ENCODE data around the gene COL4A1.

The COL4A1 gene

DNA sequence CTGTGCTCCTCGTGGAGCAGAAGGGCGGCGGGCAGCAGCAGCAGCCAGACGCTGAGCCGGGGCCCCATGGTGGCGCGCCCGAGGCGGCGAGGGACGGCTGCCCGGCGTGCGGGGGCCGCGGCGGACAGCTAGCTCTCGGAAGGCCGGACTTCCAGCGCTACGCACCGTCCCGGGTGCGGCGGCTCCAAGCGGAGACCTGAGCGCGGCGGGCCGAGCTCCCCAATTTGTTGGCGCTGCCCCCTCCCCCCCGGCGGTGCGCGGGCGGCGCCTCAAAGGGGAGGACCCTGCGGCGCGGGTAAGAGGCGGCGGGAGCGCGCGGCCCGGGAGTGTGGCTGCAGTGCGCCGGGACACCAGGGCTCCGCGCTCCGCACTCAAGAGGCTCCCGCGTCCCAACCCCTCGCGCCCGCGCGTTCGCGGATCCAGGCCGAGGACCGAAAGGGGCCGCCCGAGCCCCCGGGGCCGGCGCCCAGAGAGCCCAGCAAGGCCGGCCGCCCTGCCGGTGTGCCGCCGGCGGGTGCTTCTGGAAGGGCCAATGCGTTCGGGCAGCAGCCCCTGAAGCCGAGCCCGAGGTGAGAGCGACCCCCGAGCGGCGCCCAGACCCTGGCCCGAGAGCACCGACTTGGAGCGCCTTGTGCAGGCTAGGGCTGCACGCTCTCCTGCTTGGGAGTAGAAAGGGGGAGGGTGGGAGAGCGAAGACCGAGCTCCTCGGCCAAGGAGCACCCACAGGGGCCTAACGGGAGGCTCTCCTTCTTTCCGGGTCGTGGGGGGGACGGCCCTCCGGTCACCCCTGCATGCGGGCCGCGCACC lies at the start of gene COL4A1, which contains the start of gene COL4A2:
Gene COL4A1, minus strand, starts transcription at position 198 of the 807 bp plus-strand sequence. Its CDS starts 130 bp downstream, at position 68.
Gene COL4A2, plus strand, starts transcription at position 325 of the 807 bp plus-strand sequence. CDS start 620 bp downstream, outside the sequence.
- DNase-seq, result no peak

DNA sequence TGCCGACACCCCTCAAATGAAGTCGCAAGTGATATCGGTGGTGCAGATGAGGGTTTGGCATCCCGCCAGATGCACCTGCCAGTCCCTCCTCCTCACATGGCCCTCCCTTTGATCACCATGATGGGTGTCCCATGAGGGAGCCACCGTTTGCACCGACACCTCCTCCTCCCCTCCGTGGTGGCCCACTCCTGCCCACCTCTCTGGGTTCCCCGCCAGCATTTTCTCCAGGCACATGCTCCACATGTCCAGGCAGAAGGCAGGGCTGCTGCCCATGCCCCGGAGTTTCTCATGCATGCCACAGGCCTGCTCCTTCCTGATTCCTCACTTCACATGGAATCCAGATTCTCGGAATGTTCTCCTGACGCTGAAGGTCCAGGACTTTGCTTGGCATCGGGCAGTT lies 49.4 kb upstream of the COL4A1 start:
- no peak for DNase-seq

DNA sequence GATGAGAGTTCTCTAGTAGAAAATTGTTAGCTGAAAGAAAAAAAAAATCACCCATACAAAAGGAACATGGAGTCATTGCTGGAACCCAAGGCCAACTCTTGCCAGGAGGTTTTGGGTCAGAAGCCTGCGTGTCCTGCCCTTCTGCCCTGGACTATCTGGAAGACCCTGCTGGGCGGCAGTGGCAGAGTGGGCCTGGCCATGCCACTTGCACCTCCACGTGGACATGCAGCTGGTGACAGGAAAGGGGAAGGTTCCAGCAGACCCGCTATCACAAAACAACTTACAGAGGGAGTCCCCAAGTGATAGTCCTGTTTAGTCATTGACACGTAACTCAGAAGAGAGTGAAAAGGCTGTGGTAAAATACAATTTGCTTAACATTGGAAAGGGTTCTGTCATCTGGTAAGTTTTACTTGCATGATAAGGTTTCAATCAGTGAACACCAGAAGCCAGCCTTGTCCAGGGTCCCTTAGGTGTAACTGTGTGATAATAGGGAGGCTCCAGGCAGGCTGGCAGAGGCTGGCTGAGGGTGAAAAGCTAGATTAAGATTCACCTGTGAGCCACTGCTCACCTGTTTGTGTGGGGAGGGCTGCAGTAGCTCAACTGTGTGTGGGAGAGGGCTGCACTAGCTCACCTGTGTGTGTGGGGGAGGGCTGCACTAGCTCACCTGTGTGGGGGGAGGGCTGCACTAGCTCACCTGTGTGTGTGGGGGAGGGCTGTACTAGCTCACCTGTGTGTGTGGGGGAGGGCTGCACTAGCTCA lies 47.9 kb upstream of the COL4A1 start:
- no peak for DNase-seq

DNA sequence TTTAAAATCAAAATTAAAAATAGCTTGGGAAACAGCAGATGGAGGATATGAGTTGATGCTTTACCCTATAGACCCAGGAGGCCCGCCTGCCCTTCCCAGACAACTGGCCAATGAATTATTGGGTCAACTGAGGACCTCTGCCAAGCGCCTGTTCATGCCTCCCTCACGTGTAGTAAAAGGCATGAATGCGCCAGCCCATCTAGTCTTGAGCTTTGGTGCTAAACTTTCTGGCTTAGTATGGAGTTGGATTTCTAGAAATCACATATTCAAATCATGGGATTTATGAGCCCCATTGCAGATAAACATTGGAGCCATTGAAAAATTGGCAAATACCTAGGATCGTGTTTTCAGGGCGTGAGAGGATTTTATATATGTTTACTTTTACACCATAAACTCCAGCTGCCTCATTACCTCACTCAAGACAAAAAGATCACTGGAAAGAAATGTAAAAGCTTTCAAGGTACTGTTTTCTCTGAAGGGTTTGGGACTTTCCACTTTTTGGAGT lies 47.2 kb upstream of the COL4A1 start:
- no peak for DNase-seq

DNA sequence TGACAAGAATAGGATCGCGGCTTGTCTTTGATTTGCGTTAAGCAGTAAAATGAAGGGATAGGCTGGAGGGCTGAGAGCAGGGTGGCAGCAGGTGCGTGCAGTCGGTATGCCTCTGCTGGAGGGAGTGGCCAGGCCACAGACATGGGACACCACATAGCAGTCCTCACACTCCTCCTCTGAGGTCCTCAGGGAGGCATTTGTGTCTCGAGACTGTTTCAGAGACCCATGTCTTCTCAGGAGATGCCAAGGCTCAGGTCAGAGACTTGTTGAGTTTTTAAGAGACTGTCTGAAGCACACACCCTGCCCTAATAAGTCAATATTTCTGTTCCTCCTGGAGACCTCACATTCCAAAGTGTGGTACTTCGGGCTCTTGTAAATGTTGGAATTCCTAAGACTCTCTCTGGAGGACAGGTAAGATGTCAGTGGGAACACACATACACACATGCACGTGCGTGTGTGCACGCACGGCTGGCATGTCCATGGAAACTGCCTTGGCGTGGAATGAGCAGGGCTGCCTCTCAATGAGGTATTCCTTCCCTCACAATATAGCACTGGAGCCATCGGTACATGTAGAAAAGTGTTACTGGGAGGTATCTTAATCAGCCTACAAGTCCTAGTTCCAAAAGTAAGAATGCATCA lies 46.5 kb upstream of the COL4A1 start:
- no peak for DNase-seq

DNA sequence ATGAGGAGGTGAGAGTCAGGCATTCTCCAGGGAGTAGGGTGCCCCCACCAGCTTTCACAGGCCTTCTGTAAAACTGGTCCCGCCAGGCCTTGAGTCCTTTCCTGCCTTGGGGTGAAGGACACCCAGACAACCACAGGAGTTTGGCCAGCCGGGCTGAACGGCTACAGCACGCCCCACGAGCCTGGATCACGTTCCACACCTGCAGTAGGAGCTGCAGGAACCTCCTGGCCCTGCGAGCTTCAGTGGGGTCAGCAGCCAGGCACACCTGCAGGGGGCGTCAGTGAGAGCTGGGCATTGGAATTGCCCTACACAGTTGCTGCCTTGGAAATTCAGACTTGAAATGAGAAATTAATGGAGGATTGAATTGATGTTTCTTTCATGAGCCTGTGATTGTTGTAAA lies 45.8 kb upstream of the COL4A1 start:
- DNase-seq, result no peak

DNA sequence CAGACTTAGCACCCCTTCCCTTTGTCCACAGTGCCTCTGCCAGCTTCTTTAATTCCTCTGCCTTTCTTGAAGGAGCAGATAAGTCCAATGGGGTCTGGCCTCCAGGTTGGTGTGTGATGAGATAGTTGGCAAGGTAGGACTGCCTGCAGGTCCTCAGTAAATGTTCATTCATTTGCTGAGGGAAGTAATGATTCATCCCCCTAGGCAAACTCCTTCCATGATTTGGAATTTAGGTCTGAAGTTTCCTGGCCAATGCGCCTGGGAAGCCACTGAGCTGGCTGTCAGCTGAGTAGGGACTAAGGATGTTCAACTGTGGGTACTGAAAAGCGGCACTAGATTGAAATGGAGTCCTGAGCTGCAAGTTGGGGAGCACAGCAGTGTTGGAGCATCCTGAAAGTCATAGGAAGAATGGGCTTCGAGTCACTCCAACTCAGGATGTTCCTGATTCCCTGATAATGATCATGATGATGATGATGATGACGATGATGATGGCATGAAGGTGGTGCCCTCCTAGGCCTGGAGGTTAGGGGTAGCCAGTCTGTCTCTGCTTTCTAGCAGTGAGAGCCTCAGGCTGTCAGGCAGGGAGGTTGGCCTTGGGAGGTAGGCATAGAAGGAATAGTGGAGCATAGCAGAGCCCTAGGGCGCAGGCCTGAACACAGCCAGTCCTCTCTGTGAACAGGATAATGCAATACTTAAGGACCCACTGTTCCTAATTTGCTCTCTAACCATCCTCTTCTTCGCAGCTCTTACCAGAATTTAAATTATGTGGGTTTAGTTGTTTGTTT lies 44.9 kb upstream of the COL4A1 start:
- no peak for DNase-seq

DNA sequence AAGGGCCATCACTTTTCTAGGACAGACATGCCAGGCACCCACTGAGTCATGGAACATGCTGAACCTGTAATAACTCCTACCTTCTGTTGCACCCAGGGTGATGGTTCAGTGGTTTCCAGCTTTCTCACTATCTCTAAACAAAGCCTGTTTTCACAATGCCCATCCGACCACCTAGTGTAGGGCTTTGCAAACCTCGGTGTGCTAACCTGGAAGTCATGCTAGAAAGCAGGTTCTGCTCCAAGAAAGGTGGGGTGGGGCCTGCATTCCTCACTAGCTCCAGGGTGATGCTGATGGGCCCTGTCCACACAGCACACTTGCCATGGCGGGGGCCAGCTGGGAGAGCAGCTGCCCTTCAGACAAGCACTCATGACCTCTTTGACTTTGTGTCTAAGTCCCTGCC lies 43.6 kb upstream of the COL4A1 start:
- DNase-seq, result no peak

DNA sequence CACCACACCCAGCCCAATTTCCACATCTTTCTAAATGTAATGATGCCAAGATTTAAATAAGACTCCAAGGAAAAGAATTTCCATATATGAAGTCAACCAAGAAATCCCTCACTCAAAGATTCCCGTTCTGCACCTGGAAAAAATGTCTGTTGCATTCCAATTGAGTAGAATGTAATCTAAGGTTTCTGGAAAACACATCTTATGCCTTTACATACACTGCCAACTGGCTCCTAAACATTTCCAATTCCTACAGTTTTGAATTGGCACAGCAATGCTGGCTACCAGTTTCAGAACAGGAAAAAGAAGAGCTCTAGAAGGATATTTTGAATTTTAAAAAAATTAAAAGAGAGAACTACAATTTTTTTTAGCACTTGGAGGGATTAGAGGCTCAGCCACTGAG lies 43.1 kb upstream of the COL4A1 start:
- no peak for DNase-seq

DNA sequence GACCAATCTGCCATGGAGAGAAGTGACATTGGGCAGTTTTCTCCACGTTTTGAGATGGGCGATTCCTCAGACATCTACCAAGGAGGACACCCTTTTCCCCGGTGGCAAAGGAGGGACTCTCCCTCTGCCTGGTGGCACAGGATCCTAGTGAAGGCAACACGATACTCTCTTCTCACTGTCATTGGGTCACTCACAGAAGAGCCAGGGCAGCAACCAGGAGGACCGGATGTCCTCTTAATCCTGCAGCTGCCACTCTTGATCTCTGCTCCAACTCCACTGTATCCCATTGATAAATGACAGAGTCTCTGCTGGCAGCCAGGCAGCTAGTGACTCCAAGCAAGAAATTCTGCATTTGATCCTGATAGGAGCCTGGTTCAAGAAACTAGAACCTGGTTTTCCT lies 42.3 kb upstream of the COL4A1 start:
- no peak for DNase-seq

DNA sequence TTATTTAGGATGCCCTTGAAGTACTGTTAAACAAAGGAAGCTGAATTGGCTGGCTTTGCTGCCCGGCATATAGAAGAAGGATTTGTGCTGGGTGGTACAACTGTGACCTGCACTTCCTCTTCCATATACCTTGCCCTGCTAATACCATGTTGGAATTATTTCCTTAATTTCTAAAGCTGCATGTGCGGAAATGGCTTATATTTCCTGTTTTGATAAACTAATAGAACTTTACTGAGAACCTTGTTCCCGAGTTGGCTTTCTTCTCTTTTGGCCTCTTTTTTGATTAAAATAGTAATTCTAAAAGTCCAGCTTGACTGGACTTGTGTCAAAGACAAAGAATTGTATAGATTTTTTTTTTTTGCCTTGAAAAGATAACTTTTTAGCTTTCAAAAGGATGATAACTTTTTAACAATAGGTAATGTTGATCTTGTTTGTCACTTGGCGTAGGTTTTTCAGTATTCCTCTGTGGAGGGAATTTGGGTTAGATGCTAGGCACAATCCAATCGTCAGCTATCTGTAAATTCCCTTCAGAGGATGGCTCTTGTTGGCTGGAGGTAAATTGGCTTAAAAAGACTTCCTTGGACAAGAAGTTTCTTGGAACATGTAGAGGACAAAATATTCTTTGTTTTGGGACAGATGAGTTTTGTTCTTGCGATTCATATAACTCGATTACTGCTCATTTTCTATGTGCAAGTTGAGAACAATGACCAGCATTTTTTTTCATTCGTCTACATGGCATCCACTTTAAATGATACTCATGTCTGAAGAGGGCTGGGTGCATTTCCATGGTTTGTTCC lies 41.5 kb upstream of the COL4A1 start:
- DNase-seq, result no peak

DNA sequence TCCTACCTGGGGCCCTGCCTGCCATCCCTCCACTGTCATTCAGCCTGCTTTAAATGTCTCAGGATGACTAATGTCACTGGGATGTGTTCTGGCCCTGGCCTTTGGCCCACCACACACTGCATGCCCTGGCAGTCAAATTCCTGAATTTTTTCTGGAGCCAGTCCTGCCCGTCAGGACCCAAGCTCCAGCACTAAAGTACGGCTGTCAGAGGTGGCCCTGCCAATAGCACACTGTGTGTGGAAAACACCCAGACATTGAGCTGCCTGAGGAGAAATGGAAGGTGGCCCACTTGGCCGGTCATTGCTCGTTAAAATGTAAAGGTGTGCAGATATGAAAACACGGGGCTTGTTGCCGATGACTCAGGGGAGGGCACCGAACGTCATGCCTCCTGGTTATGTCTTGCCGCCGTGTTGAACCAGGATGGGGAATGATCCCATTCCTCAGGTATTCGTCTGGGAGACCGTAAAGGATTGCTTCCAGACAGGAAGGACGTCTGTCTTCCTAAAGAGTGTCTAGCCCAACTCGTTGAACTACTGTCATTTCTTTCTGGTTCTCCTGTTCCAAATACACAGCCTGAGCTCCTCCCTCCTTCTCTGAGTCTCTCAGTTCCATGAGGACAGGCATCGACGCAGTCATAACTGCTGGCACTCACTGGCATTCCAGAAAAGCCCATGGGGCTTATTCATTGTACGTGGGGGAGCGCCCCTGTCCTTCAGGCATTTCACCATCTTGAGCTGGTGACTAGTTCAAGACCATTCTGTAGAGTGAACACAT lies 40.8 kb upstream of the COL4A1 start:
- DNase-seq, result no peak

DNA sequence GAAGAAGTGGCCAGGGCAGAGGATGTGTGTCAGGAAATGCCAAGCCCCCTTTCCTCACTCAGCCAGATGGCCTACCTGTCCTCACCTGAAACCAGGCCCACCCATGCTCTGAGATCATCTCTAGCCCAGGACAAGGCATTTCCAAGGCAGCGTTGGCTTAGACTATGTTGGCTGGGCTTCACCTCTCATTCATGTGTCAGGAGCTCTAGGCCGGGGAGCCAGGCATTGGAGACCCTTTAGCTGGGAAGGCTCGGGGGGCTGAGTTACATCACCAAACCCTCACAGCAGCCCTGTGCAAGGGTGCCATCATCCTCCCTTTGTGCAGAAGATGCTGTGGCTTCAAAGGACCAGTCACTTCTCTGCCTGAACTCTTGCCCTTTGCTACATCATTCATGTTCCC lies 40.1 kb upstream of the COL4A1 start:
- DNase-seq, result no peak

DNA sequence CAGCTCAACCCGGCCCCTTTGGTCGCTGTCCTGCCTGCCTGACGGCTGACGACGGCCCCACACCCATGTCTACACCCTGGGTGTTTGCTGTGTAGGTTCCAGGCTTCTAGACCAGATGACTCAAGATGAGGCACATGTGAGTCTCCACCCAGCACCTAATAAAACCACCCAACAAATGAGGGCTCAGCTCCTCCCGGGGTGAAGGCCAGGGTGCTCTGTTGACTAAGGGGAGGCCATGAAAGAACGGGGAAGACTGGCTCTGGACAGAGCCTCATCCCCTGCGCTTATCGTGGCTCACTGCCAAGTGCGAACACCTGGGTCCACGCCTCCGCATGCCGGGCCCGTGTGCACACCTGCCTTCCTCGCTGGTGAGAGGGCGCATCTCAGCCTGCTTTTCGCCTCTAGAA lies 39.7 kb upstream of the COL4A1 start:
- DNase-seq, result no peak

DNA sequence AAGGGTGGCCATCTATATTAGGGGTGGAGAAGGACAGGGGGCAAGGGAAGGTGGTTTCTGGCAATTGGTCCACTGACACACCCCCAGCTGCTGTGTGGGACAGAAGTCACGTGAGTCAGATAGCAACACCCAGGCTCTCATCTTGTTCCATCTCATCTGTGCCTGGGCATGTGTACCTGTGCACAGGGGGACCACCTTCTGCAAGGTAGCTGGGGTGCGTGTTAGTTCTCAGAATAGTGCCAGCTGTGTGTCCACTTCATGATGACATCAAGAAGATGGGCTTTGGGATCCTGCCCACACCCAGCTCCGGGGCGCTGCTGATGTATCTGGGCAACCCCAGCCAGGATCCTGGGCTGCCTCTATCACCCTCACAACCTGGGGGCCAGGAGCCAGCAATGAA lies 38.7 kb upstream of the COL4A1 start:
- no peak for DNase-seq

DNA sequence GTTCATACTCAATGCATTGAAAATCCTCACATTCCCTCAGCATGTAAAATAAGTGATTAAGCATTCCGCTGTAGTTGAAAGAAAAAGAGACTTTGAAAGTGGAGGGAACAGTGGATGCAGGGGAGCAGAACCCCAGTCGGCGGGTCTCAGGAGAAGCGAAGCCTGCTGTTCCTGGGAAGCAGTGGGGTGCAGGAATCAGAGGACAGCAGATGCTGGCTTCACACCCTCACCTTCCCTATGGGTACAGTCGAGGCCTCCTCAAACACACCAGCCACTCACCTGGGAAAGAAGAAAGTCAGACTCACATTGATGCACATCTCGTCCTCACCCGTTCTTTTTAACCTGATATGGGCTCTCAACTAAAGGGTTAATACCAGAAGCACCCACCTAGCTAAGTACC lies 38.3 kb upstream of the COL4A1 start:
- no peak for DNase-seq

DNA sequence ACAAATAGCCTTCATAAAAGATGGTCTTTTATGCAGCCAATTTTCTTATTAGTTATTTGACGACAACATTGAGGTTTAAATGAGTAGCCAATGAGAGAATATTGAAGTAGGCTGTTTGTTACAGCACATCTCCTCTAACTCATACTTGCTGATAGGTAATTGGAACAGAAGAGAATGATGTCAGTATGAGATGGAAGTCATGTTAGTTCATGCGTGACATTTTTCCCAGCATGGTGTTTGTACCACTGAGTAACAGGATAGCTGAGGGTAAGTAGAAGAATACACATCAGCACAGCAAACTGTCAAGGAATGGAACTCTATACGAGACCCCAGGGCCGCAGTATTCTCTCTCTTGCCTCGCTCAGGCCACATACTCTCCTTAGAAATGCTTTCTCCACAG lies 37.4 kb upstream of the COL4A1 start:
- no peak for DNase-seq

DNA sequence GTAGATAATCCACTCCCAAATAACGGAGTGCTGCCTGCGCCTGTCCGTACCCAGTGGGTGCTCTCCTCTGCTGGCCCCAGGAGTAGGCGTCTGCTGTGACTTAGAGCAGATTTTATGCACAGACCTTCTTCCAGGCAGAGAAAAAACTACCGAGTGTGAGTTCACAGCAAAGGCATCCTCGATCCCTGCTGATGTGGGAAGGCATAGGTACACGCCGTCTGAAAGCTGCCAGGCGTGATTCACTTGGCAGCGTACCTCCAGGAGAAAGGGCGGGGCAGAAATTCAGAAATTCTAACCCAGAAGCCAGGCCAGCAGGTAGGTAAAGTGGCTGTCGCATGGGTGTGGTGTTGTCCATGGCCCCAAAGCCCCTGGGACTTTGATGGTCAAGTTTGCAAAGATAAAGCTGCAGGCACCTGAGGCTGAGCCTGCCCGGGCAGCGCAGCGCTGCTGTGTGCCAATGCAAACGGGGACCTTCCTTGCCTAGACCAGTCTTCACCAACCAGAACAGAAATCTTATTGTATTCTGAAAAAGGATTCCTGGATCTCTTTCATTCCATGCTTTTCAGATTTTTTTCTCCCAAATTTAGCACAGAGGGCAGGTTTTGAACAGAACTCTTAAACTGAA lies 36.4 kb upstream of the COL4A1 start:
- DNase-seq, result no peak

DNA sequence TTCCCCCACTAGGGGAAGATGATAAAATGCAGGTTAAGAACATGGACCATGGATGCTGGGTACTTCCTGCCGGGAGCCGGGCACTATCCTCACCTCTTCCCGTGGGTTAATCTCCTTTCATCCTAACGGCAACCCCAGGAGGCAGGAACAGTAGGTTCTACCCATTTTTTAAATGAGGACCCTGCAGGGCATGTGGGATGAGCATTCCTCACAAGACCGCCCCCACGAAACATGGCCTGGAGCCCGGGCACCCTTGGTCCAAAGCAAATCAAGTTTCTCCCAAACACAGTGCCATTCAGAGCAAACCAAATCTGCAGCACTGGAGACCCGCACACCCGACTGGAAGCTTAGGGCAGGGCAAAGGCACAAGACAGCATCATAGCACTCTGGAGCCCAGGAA lies 35.5 kb upstream of the COL4A1 start:
- DNase-seq, result no peak

DNA sequence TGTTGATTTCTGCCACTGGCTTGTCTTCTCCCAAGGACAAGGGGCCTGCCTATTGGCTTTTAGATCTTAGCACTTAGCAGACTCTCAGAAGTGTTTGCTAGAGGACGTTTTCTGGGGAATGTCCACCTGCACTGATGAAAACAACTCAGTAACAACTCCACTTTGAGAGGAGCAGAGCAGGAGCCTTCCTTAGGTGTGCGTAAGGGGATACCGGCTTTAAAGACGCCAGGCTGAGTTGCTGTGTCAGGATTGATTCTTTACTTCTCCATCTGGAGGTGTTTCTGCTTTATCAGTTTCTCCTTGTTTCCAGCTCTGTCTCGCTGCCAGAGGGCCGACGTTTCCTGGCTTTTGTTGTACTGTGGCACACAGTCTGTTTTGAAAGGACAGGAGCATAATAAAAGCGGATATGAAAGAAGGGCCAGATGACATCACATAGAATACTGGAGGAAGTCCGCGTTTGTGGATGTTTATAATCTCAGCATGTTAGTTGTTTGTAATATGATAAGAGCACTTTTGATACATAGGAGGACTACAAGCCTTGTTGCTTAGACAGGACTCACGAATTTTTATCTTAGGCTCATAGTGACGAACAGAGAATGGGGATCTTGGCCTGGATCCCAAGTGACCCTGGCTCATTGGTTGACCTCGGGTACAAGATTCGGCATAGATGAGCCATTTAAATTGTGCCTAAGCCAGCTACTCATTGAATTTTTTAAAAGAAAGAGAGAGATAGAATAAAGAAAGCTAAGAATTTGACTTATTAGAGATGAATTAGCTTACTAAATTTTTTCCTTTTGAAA lies 34.7 kb upstream of the COL4A1 start:
- no peak for DNase-seq
